HG02763 (cell line): ENCODE data around the gene EPB41L2.
A peak's percentile ranks its signal among the peaks of the same experiment; 100 is the strongest.
"Not testable (repeated sequence)": the region's sequence is repeated elsewhere in the genome, so short reads cannot be mapped to it uniquely, and the experiment has no call there.

Experiments used
- ATAC-seq: cut with Tn5 transposase; IDR thresholded peaks from one replicate; pipeline ENCODE4 v1.9.1; 2021; ENCODE audit warnings: mild to moderate bottlenecking, moderate library complexity; ENCODE audit not compliant: unreplicated experiment

EPB41L2 gene

DNA sequence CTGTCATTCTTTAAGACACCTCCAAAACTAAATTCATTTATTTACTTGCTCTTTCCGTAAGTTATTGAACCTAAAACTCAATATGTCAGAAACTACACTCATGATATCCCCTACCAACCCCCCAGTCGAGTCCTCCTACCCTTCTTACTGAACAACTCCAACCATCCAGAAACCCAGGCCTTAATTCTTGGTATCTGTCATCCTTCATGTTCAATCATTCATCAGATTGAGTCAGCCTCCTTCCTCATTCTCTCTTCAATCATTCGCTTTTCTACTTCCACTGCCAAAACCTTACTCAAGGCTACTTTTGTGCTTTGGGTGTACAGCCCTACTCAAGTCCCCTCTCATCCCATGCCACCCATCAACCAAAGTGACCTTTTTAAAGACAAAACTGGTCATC, 140.1 kb downstream of the EPB41L2 start:
- ATAC-seq, result no peak

DNA sequence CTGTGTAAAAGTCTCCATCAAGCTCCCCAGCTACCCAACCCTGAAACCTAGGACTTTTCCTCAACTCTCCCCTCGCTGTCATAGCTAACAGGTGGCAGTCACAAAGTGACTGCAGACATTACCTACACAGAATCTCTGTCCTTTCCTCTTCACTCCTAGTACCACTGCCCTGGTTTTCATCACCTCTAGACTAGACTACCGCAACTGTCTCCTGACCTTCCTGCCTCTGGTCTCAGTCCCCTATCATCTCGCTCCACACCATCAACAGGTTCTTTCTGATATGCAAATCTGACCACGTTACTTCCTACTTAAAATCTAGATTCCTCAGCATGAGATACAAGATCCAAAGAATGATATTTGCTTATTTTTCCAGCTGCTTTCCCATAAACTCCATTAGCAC, 142.1 kb downstream of the EPB41L2 start:
- no peak for ATAC-seq

DNA sequence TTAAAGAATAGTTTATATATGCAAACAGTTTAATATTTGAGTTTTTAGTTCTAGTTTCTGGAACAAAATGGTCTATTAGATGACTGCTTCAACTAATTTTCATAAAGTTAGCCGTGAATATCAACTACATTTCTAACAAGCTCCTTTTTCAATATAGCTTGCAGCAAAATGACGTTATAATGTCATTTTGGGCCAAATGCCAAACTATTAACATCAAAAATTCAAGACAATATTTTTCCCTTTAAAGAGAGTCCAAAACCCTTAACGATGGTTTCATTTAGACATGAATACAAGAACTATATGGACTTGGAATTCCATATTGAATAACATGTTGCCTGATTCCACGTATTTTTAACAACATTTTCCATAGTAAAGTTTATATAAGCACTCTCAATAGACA, 144.9 kb downstream of the EPB41L2 start:
- ATAC-seq, result no peak

DNA sequence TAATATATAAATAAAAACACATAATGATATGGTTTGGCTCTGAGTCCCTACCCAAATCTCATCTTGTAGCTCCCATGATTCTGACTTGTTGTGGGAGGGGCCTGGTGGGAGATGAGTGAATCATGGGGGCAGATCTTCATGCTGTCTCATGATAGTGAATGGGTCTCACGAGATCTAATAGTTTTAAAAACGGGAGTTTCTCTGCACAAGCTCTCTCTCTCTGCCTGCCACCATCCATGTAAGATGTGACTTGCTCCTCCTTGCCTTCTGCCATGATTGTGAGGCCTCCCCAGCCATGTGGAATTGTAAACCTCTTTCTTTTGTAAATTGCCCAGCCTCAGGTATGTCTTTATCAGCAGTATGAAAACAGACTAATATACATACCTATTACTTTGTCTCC, 147.4 kb downstream of the EPB41L2 start:
- ATAC-seq, result not testable (repeated sequence)

DNA sequence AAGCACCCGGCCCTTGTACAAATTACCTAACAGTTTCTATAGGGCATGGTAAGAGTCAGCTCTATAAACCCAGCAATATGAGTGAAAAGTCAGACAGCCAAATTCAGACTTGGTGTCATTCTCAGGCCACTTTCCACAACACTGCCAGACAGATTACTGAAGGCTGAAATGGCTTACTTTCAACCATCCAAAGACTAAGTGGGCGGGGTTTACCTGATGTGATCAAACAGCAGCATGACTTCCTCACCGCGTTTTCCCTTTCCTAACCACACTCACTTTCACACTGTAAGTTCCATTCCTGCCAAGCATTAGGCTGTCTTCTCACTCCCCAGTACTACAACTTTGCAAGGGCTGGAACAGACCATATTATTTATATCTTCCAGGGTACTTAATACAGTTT, 149.9 kb downstream of the EPB41L2 start:
- peak; percentile 70 for ATAC-seq

DNA sequence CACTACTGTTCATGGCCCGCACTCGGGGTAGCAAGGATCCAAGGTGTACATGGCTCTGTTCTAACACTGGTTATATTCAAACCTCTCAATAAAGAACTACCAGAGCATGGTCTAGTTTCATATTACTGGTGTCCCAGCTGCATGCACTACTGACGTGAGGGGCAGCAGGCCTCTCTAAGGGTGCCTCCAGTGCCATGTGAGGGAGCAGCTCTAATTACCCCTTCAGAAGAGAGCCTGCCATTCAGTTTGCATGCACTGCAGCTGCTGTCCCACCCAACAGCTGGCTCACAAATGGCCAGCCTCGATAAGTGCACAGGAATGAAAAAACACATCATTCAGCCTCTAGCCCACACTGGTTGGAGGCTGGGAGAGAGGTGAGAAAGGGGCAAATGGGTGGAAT, 150.6 kb downstream of the EPB41L2 start:
- no peak for ATAC-seq

DNA sequence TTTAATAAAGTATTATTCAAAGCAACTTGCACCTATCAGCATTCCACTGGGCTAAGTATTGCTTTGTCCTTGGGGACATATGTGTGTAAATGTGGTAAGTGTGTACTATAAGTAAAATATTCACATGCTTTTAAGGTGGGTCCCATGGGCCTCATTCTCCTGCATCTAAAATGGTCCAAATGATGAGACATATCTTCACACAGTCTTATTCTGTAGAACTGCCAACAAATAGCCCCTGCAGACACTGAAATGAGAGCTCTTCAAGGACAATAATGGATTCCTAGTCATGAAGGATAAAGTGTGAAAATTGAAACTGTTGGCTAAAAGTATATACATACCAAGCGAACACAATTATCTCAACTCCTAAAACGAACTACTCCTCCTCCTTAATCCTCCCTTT, 154.1 kb downstream of the EPB41L2 start:
- no peak for ATAC-seq

DNA sequence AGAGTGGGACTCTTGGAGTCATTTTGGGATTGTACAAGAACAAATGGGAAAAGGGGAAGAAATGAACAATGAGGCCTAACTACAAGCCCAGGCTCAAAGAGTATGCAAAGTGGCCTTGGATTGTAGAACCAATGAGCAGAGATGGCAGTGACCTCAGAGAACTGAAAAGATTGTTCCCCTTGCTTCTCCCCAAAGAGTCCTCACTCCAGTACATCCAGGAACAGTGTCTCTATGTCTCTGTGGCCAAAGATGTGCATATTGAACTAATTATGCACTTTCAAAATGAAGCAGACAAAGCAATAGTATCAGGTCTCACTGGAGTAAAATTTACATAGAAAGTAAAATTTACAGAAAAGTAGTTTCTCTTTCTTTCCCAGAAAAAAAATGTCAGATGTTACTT, 154.9 kb downstream of the EPB41L2 start:
- ATAC-seq, result peak; percentile 70

DNA sequence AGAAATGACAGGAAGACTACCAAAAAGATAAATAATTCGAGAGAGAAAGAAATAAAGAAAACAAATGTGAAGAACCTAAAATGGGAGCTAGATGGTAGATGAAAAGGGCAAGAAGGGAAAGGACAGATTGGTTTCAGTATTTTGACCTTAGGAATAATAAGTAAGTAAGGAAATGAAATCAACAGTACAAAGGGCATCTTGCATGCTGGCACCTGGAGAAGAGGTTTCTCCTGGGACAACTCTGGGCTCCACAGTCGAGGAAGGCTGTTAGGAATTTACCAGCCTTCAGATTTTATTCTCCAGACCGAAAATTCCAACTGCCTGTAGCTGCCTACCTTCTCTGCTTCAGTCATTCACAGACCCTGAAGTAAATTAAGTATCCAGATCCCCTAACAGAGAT, 155.4 kb downstream of the EPB41L2 start:
- ATAC-seq, result no peak

DNA sequence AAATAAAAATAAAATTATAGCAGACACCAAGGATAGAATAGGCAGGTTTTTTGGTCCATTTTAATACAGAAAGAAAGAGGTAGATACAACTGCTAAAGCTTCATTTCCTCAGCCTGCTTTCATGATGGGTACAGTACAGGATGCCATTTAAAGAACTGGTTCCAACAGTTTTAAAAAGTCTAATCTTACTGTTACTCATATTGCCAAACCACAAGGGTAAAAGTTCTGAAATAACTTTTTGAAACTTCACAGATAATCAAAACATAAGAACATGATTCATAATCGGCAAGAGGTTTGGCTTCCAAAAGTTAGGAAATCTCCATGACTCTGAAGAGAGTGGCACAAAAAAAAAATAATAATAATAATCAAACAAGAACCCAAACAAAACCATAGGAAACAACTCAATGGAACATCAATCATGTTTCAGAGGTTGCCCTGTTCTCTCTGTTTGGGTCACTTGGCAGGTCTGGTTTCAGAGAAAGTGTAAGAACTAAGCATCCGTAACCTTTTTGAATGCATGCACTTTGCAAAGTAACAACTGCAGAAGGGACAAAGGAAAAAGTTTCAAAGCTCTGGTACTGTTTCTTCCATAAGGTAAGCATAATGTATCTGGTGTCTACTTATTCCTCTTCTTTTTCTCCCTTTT, 156.2 kb downstream of the EPB41L2 start:
- no peak for ATAC-seq

DNA sequence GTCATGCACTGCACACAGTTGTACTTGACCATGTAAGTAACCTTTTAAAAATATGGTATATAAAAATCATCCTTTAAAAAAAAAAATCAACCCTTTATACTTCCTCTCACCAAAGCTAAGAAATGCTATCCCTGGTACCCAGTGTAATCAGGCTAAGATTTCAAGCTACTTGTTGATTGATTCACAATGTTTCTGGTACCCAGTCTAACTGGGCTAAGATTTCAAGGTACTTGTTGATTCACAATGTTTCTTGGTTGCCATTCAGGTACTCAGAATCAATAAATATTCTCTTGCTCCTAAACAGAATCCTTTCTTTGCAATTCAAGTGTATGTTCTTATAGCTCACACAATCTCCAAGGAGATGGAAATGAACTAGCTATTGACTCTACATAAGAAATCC, 159.4 kb downstream of the EPB41L2 start:
- no peak for ATAC-seq

DNA sequence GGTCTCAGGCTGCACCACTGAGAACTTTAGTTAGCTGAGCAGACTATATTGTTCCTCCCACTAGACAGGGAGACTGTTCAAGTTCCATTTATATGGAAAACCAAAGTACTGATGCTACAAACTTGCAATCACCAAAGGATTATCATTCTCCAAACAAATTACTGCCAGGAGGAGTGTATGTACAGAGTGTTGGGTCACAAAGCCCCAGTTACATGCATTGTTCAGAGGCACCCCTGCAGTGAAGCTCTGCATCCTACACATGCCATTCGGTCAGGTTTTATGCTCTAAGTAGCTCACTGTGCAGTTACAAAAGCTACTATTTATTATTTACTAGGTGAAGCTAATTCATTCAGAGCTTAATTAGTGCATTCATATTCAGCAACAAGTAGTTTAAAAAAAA, 160.0 kb downstream of the EPB41L2 start:
- no peak for ATAC-seq

DNA sequence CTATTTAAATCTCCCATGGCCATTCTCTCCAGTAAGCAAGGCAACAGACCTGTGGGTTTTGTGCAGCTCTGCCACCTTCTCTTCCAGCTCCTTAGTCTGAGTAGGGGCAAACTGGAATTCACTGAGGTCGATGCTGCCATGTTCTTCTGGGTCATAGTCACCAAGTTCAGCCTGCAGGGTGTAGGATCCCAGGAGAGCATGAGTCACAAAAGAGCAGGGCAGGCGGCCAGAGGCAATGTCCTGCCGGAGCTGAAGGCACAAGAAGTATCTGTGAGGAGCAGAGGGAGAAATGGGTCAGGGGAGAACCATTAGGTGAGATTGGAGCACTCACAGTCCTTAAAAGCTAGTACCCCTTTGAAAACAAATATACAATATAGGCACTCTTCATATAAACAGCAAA, 162.1 kb downstream of the EPB41L2 start:
- ATAC-seq, result no peak

DNA sequence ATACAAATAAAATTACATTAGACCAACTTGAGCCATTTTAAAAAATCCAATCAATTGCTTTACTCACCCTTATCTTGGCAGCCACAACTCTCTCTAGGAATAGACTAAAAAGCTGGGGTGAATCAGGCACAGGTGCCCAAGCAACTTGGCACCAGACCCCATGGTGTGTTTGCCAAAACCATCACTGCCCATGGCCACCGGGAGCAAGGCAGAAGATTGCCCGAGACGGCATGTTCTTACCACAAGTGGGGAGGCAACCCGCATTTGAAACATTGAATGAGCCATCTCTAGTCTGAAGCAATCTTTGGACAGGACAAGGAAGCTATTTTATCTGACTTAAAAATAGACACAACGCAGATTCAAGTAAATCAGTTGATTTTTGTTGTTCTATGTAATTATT, 166.8 kb downstream of the EPB41L2 start:
- no peak for ATAC-seq

DNA sequence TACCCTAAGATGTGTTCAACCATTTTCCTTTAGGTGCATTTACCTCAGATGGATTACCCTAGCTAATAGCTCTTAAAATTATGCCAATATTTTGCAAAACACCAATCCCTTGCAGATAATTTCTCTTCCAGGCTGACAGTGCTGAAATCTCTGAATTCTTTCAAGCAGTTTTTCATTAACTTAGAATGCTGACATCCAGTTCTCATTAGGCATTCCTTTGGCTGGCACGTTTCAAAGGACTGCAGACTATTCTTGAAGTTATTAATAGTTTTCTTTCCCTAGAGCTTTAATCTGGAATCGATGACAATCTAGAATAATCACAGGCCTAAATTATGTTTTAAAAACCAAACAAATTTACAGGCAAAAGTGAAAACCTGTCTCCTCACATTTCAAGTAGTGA, 167.5 kb downstream of the EPB41L2 start:
- ATAC-seq, result no peak

DNA sequence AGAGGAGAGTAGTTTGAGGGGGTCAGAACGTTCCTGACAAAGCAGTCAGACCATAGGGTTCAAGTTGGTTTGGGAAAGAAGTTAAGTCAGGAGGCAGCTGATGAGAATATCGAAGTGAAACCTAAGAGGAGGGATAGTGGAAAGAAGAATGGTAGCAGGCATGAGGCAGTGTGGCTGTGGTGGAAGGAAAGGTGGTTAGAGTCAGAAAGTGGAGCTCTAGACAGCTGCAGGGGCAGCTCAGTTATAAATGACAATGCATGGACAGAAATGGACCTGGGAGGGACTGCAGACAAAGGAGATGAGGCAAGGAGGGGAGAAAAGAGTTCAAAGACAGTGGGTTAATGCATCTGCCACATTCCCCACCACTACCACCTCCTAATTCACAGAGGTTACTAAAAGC, 169.3 kb downstream of the EPB41L2 start:
- ATAC-seq, result no peak

DNA sequence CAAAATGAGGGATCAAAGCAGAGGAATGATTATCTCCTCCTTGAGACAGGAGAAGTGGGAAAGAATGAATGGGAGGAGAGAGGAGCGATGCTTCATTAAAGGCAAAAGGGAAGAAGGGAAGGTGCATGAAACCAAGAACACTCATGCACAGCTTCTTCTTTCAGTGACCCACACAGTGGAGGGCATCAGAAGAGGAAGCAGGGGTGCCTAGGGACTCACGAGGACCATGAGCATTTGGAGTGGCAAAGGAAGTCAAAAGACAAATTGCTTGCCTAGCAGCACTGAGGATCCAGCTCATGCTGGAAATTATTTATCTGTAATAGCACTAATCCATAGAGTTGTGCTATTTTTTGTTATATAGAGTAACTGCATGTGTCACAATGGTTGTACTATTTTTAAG, 169.8 kb downstream of the EPB41L2 start:
- no peak for ATAC-seq

DNA sequence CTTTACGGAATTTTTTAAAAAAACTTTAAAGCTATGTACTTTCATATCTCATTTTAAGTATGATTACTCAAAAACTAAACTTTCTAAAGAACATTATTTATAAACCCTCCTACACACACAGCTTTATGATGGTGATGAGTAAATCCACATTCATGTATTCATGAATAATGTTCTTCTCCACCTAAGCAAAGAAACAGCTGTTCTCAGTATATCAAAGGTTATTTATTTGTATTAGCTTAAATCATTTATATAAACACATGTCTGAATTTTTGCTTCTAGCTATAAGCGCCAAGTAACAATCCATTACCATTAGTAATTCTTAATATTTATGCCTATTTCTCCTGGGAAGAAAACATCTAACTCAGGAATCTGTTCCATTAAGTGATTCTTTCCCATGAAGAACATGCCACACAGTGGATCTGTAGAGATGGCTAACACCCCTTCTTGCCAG, 172.5 kb downstream of the EPB41L2 start:
- no peak for ATAC-seq

DNA sequence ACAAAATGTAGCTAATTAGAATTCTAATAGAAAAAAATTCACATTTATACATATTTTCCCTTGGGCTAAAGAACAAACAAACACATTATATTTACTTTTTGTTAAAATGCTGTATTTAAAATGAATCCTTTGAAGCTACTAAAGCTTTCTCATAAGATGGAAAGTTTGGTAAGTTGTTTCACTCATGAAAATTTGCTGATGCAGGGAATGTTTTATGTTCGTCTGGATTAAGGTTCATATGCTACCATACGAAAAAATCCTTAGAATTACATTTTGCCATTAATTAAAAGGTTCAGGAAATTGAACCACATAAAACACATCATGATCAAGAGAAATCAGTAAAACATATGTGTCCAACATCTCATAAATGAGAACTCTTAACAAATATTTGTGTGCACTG, 173.6 kb downstream of the EPB41L2 start:
- no peak for ATAC-seq

DNA sequence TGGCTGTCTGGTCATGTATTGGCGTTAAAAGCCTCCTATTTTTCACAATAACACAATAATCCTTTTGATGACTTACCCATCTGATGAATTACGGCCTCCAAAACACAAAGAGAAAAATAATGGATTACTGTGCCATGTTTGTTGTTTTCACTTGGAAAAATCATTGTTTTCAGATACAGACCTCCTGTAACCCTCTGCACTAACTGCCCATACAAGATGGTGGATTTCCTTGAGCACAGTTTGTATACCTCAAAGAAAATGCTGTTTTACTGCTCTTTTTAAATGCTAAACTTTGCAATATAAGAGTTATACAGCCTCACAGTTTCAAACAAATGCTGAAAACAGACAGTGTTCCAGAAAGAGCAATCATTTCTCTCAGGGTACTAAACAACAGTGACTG, 174.8 kb downstream of the EPB41L2 start:
- ATAC-seq, result no peak

DNA sequence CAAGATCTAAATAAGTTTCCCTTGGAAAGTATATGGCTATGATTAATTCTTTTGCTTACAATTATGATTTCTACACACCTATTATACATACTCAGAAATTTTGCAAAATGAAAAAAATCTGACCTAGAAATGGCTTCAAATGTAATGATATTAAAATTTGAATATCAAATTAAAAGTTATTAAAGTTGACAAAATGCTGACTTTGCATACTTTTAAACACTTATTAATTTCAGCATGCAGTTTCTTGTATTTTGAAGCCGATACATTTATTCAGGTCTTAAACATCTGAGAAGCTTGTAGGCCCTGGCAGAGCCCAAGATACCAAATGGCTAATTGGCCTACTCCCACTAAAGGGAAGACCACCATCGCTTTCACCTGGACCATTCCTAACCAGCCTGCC, 176.1 kb downstream of the EPB41L2 start:
- no peak for ATAC-seq

DNA sequence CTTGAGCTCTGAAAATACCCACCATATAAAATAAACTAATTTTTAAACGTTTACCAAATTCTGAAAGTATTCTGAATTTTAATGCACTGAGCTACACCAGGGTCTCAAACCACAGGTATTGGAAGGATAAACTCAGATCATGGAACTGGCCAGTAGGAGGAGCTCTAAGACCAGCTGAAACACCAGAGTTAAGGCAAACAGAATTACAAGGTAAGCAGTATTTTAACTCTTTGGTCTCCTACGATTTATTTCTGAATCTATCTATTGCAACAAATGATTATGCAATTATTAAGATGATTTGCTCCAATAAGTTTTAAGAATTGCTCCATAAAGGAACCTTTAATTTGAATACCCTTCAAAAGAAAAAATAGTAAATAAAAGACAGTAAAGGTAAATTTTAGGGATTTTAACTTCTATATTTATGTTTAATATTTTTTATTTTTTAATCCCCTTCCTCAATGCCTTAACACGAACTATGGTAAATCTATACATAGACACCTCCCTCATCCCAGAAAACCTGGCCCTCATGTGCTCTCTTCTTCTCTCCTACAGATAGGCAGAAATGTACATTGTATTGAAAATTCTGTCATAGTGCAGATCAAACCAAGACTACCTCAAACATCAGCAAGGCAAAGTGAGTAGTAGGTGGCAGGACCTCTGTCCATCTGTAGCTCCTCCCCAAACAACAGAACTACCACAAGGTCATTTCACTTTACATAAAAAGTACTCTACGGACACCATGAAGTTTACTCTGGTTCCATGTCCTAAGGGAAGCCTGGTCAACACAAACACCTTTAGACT, 177.5 kb downstream of the EPB41L2 start:
- peak; percentile 88 for ATAC-seq

DNA sequence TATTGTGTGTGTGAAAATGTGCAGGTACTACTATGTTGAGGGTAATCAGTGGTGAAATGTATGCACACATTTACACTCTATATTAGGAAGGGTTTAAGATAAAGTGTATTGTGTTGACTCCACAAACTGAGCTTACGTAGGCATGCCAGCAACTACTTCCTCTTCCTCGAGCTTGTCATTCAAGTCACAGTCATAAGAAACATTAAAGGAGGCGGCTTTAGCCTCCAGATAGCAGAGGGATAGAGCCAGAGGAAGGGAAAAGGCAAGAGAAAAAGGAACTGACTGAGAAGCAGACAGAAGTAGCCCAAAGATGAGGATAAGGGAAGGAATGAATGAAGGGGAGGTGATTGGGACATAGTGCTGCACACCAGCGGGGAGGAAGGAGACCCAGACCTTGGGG, 180.7 kb downstream of the EPB41L2 start:
- no peak for ATAC-seq
